OCI-LY7 (cell line): ENCODE results near the gene PLCB1. TPM values are rescaled to one million over a fixed set of nuclear protein-coding genes. Genes with fewer than 3 reads are reported as not detected.

Experiments used
- BruUV-seq: library from RNA; stranded (reverse); fragments of 400-500 nt; replicated peaks from 2 replicates; lab custom pipeline; 2021; lab: Mats Ljungman, UMichigan
- CTCF ChIA-PET: fragments of 300-600 bp; sonication (Branson Sonifier 250); formaldehyde crosslinking; loops from one replicate; lab custom pipeline; 2022; ENCODE audit warnings: antibody characterized with exemption; ENCODE audit not compliant: unreplicated experiment; lab: Charles Lee
- POLR2A ChIA-PET: fragments of 300-600 bp; sonication (Branson Sonifier 250); formaldehyde crosslinking; loops from one replicate; lab custom pipeline; 2022; ENCODE audit warnings: antibody characterized with exemption; lab: Charles Lee
- DNase-seq: peaks from one replicate; pipeline ENCODE4 v3.0.0-alpha.2; 2015; ENCODE audit warnings: low spot score
- H2AFZ ChIP-seq: fragments of 200-600 bp; sonication (generic), shearing (Covaris generic); 2 replicates; pipeline ENCODE4 v1.6.1; 2014; ENCODE audit warnings: mild to moderate bottlenecking, antibody characterized with exemption, low read length, moderate library complexity
- H3K27ac ChIP-seq: fragments of 200-600 bp; sonication (generic); 2 replicates; pipeline ENCODE4 v1.5.1; 2014; ENCODE audit warnings: mixed run types, low read depth, mild to moderate bottlenecking, moderate library complexity, low read length, inconsistent platforms; ENCODE audit not compliant: poor library complexity, severe bottlenecking
- H3K36me3 ChIP-seq: fragments of 200-600 bp; sonication (generic); 2 replicates; pipeline ENCODE4 v1.6.1; 2014; ENCODE audit warnings: mild to moderate bottlenecking, antibody characterized with exemption, low read length, moderate library complexity, mixed read lengths; ENCODE audit not compliant: insufficient read depth
- H3K4me1 ChIP-seq: fragments of 200-600 bp; sonication (generic); 2 replicates; pipeline ENCODE4 v1.5.1; 2014; ENCODE audit warnings: mild to moderate bottlenecking, low read length; ENCODE audit not compliant: insufficient read depth, poor library complexity, severe bottlenecking
- H3K4me2 ChIP-seq: fragments of 200-600 bp; sonication (generic); 2 replicates; pipeline ENCODE4 v1.6.1; 2014; ENCODE audit warnings: mild to moderate bottlenecking, low read length
- H3K4me3 ChIP-seq: fragments of 200-600 bp; sonication (generic); 2 replicates; pipeline ENCODE4 v1.5.1; 2014; ENCODE audit warnings: mild to moderate bottlenecking, low read depth, low read length; ENCODE audit not compliant: poor library complexity, severe bottlenecking
- H3K79me2 ChIP-seq: fragments of 200-600 bp; sonication (generic); 2 replicates; pipeline ENCODE4 v1.6.1; 2016; ENCODE audit warnings: low read depth, mild to moderate bottlenecking, low read length, moderate library complexity, mixed read lengths; ENCODE audit not compliant: insufficient read depth
- H3K9me2 ChIP-seq: fragments of 200-600 bp; sonication (generic); 2 replicates; pipeline ENCODE4 v1.6.1; 2016; ENCODE audit warnings: mild to moderate bottlenecking, low read length, mixed read lengths; ENCODE audit not compliant: insufficient read depth
- H3K9me3 ChIP-seq: fragments of 200-600 bp; sonication (generic); 2 replicates; pipeline ENCODE4 v1.6.1; 2014; ENCODE audit warnings: mild to moderate bottlenecking, mixed run types, low read length, mixed read lengths
- H4K20me1 ChIP-seq: fragments of 200-600 bp; sonication (generic); 2 replicates; pipeline ENCODE4 v1.6.1; 2014; ENCODE audit warnings: mild to moderate bottlenecking, antibody characterized with exemption, low read length, moderate library complexity, mixed read lengths; ENCODE audit not compliant: insufficient read depth
- CTCF ChIP-seq: fragments of 200-600 bp; sonication (generic); conservative IDR thresholded peaks from 2 replicates; pipeline ENCODE4 v1.5.1; 2014; ENCODE audit warnings: mild to moderate bottlenecking, antibody characterized with exemption, low read length, moderate library complexity, mixed read lengths
- EZH2phosphoT487 ChIP-seq: fragments of 200-600 bp; sonication (generic); IDR thresholded peaks from 2 replicates; pipeline ENCODE4 v1.6.1; 2018; ENCODE audit warnings: low read depth, borderline replicate concordance, mild to moderate bottlenecking, mixed run types, antibody characterized with exemption, low read length, moderate library complexity, mixed read lengths
- intact Hi-C: fragments of 100-400 bp; cut with micrococcal nuclease; formaldehyde crosslinking; loops from one replicate; pipeline ENCODE4 v1.10.0; 2022; ENCODE audit not compliant: unreplicated experiment
- total RNA-seq, 2 experiments: library from RNA; depleted of rRNA in 1 of 2; stranded (reverse); fragments of >200 nt in 1 of 2; shearing (Covaris generic) in 1 of 2; gene quantifications; 2 replicates each; pipeline ENCODE4 v1.2.3, GENCODE V29; 2014 to 2022

Gene PLCB1
- total RNA-seq, 2 experiments from 2014 or later = 14.6 to 30.5 TPM

GRCh38 chr20:8196096-8196495 lies 64.0 kb downstream of the PLCB1 start:
- ChIA-PET POLR2A (no interaction called here), CTCF (no interaction called here)
- Histone ChIP-seq H3K27ac (no peak overlapping the region), H3K36me3 (peaks cover 7% of the 10 kb centered on the region; the same call in 1 of the 2 replicates), H2AFZ (no peak overlapping the region), H4K20me1 (no peaks in the 10 kb centered on the region), H3K79me2 (no peaks in the 10 kb centered on the region), H3K4me2 (no peak overlapping the region), H3K9me3 (peaks cover 25% of the 10 kb centered on the region), H3K4me1 (no peaks in the 10 kb centered on the region), H3K9me2 (no peaks in the 10 kb centered on the region), H3K4me3 (no peak overlapping the region)
- no TSS peak for BruUV-seq
- TF ChIP-seq CTCF (no peak), EZH2phosphoT487 (no peak)
- intact Hi-C loops = no loop called here
- DNase-seq = no peak

- no peak overlapping the region for H2AFZ ChIP-seq
- BruUV-seq = no TSS peak
- H3K4me1 ChIP-seq = no peaks in the 10 kb centered on the region
- H3K36me3 ChIP-seq = no peaks in the 10 kb centered on the region; the same call in 1 of the 2 replicates
- DNase-seq = no peak
- no peaks in the 10 kb centered on the region for H3K79me2 ChIP-seq
- no peak overlapping the region for H3K4me2 ChIP-seq
- no peaks in the 10 kb centered on the region for H4K20me1 ChIP-seq
- no peaks in the 10 kb centered on the region for H3K9me2 ChIP-seq
- TF ChIP-seq CTCF = no peak
- TF ChIP-seq EZH2phosphoT487 = no peak
- H3K27ac ChIP-seq = no peak overlapping the region
- H3K9me3 ChIP-seq = peaks cover 6% of the 10 kb centered on the region; the same call in 1 of the 2 replicates
- intact Hi-C loops = no loop called here
- no peak overlapping the region for H3K4me3 ChIP-seq
- POLR2A ChIA-PET = no interaction called here
- CTCF ChIA-PET = no interaction called here
Measured at GRCh38 chr20:8200220-8200619, 68.2 kb downstream of the PLCB1 start.

- H3K79me2 ChIP-seq = no peaks in the 10 kb centered on the region
- no peaks in the 10 kb centered on the region for H3K9me2 ChIP-seq
- no TSS peak for BruUV-seq
- H3K4me2 ChIP-seq = no peak overlapping the region
- POLR2A ChIA-PET = no interaction called here
- H3K9me3 ChIP-seq = no peaks in the 10 kb centered on the region
- DNase-seq = no peak
- no peak overlapping the region for H2AFZ ChIP-seq
- no peaks in the 10 kb centered on the region for H3K36me3 ChIP-seq
- CTCF ChIA-PET = no interaction called here
- H3K4me1 ChIP-seq = no peaks in the 10 kb centered on the region
- no peaks in the 10 kb centered on the region; the same call in 1 of the 2 replicates for H4K20me1 ChIP-seq
- intact Hi-C loops = no loop called here
- no peak overlapping the region for H3K27ac ChIP-seq
- no peak for TF ChIP-seq EZH2phosphoT487
- no peak for TF ChIP-seq CTCF
- no peak overlapping the region for H3K4me3 ChIP-seq
Measured at GRCh38 chr20:8203366-8203765, 71.3 kb downstream of the PLCB1 start.
